Skin epidermis (tissue), 12 donors: ENCODE results near the gene PSMG2.

Experiments
- H3K27ac ChIP-seq, 21 experiments: fragments of 200-600 bp; sonication (generic) in 11 of 21; one replicate each; pipeline ENCODE4 v1.5.0; 2020; ENCODE audit warnings: mild to moderate bottlenecking in 3 of 21, inconsistent platforms in 2 of 21, moderate library complexity in 2 of 21
- H3K4me3 ChIP-seq, 7 experiments: fragments of 200-600 bp; sonication (generic) in 2 of 7; one replicate each; pipeline ENCODE4 v1.5.0; 2020; ENCODE audit warnings: inconsistent platforms in 2 of 7, mild to moderate bottlenecking in 2 of 7, moderate library complexity in 1 of 7

Gene PSMG2, protein sequence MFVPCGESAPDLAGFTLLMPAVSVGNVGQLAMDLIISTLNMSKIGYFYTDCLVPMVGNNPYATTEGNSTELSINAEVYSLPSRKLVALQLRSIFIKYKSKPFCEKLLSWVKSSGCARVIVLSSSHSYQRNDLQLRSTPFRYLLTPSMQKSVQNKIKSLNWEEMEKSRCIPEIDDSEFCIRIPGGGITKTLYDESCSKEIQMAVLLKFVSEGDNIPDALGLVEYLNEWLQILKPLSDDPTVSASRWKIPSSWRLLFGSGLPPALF

DNA sequence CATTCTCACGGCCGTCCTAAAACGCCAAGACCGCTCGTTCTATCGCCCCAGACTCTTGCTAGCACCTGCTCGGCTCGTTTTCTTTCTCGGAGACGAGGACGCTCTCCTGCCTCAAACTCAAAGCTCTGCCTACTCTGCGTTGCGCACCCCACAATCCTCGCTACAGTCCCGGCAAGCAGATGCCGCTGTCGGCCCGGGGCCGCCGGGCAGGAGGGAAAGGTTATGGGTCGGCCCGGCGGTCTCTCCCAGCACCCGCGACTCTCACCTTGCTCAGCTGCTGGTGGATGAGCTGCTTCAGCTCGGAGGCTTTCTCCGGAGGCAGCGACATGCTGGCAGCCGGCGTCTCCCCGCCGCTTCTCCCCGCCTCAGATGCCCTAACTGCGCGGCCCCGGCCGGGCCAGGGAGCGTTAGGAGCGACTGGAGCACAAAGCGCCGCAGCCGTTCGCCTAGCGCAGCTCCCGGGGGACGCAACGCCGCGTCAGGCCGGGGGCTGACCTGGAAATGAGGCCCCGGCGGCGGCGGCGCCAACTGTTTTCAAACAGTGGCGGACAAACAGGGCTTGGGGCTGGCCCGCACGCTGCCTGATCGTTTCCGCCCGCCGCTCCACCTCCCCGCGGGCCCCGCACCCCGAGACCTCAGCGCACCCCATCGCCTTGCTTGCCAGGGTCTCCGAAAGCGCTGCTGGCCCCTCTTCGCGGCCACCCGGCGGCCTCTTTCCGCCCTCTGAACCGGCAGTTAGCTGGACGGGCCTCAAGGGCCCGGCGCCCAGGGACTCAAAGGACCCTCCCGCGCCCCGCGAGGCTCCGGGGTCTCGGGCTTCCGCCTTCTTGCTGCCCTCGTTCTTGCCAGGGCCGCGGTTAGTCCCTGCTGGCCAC lies at the start of gene PSMG2, which contains the start of gene CEP76:
Gene PSMG2, plus strand, starts transcription at position 822 of the 875 bp plus-strand sequence. CDS start 66 bp downstream, outside the sequence.
Gene CEP76, minus strand, starts transcription at position 503 of the 875 bp plus-strand sequence. Its CDS starts 175 bp downstream, at position 328.
- peak within 1 kb of the TSS; percentile 92 to 100 (median 100) for H3K27ac ChIP-seq

DNA sequence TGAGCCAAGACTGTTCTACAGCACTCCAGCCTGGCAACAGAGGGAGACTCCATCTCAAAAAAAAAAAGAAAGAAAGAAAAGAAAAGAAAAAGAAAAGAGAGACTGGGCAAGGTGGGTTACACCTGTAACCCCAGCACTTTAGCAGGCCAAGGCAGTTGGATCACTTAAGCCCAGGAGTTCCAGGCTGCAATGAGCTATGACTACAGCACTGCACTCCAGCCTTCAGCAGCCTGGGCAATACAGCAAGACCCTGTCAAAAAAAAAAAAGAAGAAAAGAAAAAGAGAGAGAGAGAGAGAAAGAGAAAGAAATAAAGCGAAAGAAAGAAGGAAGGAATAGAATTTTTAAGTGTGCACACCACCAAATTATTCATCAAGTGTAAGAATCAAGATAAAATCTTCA lies 47.9 kb upstream of the PSMG2 start:
- no peak overlapping the region for H3K4me3 ChIP-seq
- H3K27ac ChIP-seq, result no peak overlapping the region

More for the DNA sequence above, at the start of gene PSMG2, which contains the start of gene CEP76:
- peak within 1 kb of the TSS; percentile 62 to 97 (median 77) for H3K4me3 ChIP-seq

DNA sequence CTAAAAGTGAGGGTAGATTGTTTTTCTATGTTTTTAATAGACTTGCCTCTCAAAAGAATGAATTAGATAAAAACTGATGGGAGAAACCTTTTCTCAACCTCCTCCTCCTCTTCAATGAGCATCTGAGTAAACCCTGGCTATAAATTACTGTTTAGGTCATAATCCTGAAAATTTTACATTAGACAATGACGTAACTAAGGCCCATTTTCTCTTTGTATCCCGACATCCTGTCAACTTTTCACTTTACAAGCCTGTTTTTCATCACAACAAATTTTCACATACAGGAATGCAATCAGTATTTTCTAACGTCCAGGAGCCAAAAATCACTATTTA lies 46.3 kb upstream of the PSMG2 start:
- peak overlapping the region in 19 of 21 experiments; percentile 58 to 97 (median 87) for H3K27ac ChIP-seq
- H3K4me3 ChIP-seq, result peak overlapping the region; percentile 59 to 82 (median 77)

DNA sequence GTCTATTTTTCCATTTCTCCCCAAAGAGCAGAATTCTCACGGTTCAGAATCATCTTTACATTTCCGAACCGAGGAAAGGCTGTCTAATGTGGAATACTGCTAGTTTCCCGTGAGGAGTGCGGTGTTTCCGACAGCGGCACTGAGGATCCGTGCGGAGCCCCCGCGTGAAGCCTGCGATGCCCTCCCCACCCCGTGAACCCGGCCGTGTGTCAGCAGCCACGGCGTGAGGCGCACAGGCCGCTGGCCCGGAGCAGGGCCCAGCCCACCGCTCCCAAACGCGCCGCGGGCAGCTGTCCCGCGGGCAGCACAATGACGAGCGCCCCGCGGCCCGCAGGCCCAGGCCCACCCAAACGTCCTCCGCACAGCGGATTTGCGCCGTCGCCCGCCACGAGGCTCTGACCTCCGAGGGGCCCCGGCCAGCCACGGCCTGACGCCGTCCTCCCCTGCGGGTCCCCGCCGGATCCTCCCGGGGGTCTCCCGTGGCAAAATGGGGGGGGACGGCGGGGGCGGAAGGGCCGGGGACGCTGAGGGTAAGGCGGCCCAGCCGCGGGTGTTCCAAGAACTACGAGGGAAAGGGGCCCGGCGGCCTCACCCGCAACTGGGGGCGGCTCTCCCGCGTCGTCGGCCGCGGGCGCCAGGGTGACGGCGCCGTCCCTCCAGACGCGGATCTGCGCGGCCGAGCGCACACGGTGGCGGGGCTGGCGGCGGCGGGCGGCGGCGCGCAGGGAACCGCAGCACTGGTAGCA lies 45.7 kb upstream of the PSMG2 start:
- Histone ChIP-seq H3K27ac (peak overlapping the region; percentile 58 to 97 (median 86)), H3K4me3 (peak overlapping the region; percentile 59 to 82 (median 77))

DNA sequence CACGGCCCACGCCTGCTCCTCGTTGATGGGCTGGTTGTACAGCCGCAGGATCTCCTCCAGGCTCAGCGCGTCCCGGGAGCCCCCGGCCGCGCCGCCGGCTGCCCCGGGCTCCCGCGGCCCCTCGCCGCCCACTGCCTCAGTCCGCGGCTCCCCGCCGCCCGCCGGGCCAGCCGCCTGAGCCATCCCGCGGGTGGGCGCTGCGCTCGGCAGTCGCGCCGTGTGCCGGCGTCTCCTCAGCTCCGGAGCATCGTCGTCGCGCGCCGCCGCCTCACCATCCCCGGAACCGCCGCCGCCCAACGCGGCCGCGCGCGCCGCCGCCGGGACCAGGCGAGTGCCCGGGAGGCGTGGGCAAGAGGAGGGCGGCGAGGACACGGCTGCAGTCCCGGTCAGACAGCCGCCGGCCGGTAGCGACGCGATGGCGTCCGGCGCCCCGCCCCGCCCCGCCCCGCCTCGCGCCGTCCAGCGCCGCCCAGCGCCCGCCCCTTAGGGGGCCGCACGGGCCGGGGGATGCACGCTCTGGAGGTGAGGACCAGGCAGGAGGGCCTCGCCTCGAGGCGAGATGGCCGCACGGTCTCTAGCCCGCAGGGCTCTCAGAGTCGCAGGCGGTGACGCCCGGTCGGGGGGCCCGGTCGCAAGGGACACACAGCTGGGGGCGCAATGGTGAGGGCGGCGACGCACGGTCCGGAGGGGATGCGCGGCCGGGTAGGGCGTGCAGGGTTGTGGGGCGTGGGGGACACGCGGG lies 45.0 kb upstream of the PSMG2 start, which contains the start of gene SPIRE1:
Gene SPIRE1, minus strand, starts transcription at position 424 of the 742 bp plus-strand sequence. Its CDS starts 241 bp downstream, at position 183.
- Histone ChIP-seq H3K27ac (peak within 1 kb of the TSS; percentile 58 to 97 (median 86)), H3K4me3 (peak within 1 kb of the TSS; percentile 59 to 82 (median 77))

DNA sequence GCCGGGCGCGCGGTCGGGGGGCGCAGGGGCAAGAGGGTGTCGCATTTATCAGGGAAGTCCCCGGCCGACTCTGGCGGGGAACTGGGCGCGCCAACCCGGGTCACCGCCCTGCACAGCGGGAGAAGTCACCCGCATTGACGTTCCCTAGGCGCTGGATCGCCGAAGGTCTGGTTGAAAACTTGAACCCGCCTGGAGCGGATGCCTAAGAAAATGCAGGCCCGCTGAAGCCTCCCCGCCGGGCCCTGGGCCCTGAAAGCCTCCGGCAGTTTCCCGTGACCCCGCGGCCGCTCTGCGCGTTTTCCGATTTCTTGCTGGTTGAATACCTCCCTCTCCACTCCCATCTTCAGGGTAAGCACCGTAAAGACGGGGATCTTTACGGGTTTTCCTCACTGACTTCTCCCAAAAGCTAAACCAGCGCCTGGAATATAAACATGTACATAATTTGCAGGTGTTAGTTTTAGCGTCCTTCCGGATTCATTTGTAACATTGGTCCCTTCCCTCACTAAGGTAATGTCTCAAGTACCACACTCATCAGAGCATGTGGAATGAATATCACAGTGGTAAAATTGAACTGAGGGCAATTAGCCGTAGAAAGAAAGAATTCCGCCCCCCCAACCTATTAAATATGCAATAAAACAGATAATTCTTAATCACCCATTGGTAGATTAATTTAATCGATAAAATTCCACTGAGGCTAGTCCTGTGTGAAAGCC lies 44.3 kb upstream of the PSMG2 start:
- H3K27ac ChIP-seq, result peak overlapping the region in 20 of 21 experiments; percentile 13 to 97 (median 69)
- peak overlapping the region; percentile 59 to 82 (median 77) for H3K4me3 ChIP-seq

DNA sequence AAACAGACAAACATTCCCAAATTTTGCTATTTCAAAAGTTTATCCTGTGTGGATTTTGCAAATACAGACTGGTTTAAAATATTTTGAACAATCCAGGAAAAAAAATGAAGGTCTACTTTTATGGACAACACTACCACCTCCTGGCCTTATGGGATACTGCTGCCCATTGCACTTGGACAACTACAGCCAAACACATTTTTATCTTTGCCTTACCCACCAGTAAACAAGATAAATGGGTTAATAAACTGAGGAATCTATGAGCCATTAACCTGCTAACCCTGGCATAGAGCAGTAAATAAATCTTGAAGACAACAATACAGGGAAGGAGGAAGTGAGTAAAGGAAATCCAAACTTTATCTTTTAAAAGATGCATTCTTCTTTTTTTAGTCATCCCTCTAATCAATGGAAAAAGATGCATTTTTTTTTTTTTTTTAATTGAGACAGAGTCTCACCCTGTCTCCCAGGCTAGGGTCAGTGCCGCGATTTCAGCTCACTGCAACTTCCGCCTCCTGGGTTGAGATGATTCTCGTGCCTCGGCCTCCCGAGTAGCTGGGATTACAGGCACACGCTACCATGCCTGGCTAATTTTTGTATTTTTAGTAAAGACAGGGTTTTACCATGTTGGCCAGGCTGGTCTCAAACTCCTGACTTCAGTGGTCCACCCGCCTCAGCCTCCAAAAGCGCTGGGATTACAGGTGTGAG lies 42.8 kb upstream of the PSMG2 start:
- no peak overlapping the region for H3K4me3 ChIP-seq
- H3K27ac ChIP-seq, result no peak overlapping the region

DNA sequence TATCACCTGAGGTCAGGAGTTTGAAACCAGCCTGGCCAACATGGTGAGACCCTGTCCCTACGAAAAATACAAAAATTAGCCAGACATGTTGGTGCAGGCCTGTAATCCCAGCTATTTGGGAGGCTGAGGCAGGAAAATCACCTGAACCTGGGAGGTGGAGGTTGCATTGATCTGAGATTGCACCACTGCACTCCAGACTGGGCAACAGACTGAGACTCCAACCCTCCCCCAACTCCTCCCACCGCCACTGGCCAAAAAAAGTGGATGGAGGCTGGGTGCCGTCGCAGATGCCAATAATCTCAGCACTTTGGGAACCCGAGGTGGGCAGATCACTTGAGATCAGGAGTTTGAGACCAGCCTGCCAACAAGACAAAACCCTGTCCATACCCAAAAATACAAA lies 34.8 kb upstream of the PSMG2 start:
- H3K4me3 ChIP-seq, result no peak overlapping the region

DNA sequence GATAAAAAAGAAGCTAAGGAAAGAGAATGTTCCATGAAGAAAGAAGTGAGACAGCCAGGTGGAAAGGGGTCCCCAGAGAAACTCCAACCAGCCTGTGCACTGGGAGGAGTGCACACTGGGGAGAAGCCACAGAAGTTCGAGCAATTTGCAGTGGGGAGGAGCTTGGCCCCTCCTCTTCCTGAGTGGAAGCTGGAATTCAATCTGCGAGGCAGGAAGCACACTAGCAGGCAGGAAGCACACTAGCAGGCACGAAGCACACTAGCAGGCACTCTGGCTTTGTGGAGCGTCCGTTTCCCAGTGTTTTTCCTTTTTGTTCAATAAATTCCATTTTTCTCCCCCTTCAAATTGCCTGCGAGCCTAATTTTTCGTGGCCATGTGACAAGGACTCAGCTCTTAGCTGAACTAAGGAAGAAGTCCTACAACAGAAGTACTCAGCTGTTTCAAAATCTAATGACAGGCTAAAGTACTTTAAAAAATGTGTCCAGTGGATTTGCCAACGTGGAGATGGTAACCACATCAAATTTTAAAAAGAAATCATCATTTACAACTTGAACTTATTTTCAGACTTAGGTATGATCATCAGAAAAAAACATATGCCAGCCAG lies 23.6 kb upstream of the PSMG2 start:
- peak overlapping the region in 18 of 21 experiments; percentile 36 to 83 (median 69) for H3K27ac ChIP-seq

More for the DNA sequence above, 34.8 kb upstream of the PSMG2 start:
- H3K27ac ChIP-seq, result no peak overlapping the region

DNA sequence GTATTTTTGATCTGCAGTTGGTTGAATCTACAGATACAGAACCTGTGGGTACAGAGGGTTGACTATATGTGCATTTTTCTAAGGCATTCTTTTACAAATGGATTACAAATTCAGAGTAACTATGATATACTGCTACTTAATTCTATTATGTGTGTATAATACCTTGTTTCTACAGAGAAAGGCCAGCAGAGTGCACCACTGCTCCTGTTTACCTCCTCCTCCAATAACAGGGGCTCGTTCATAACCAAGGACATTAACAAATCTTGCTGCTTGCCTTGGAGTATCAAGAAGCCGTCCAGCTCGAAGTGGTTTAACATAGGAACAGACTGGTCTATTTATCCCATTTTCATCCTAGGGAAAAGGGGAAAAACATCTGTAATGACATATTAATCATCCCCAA lies 16.7 kb upstream of the PSMG2 start:
- no peak overlapping the region for H3K4me3 ChIP-seq
- H3K27ac ChIP-seq, result no peak overlapping the region

More for the DNA sequence above, 23.6 kb upstream of the PSMG2 start:
- H3K4me3 ChIP-seq, result no peak overlapping the region

DNA sequence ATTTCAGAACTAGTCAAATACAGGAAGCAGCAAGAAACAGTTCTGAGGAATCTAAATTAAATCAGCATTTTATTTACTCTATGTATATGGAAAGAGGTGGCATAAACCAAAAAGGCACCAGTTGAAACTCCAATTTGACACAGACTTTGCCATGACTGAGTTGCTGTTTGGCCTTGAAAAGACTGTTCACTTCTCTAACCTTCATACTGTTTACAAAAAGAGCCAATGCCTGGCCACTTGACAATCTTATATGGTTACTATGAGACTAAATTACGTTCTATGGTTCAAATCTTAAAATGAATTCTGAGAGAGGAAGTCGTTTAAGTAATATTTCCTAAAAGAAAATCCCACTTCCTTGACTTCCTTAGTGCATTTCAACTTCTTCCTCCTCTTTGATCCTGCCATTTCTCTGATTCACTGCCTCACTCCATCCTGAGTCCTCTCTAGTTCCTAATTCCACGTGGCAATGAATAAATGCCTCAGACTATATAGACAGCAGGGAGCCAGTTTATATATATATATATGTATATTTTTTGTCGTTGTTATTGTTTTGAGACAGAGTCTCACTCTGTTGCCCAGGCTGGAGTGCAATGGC lies 13.5 kb upstream of the PSMG2 start:
- Histone ChIP-seq H3K4me3 (no peak overlapping the region), H3K27ac (no peak overlapping the region)

DNA sequence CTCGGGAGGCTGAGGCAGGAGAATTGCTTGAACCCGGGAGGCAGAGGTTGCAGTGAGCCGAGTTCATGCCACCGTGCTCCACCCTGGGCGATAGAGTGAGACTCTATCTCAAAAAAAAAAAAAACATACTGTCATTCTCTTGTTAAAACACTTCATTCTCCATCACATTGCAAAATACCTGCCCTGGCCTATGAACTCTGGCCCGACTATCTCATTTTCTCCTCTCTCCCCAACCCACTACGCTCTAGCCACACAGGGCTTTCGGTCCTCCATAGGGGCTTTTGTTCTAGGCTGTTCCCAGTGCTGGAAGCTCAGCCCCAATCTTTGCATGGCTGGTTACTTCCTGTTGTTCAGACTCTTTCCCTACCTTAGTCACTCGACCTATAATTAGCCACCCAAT lies 10.6 kb upstream of the PSMG2 start:
- Histone ChIP-seq H3K27ac (no peak overlapping the region), H3K4me3 (no peak overlapping the region)

DNA sequence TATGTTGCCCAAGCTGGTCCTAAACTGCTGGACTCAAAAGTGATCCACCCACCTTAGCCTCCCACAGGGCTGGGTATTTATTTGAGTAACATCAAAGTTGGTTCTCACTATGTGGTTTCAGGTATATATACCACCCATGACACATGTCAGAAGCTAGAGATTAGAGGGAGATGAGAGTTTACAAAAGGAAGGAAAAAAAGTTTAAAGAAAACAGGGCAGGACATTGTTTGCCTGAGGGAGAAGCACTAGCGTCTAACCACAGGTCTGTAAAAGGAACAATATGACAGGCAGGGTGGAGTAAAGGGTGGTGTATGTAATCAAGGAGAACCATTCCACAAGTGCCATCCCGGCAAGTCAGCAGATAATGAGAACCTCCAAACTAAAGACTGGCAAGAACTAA lies 8.8 kb upstream of the PSMG2 start:
- H3K27ac ChIP-seq, result peak overlapping the region in 3 of 21 experiments; percentile 5 to 44 (median 41)
- no peak overlapping the region for H3K4me3 ChIP-seq

DNA sequence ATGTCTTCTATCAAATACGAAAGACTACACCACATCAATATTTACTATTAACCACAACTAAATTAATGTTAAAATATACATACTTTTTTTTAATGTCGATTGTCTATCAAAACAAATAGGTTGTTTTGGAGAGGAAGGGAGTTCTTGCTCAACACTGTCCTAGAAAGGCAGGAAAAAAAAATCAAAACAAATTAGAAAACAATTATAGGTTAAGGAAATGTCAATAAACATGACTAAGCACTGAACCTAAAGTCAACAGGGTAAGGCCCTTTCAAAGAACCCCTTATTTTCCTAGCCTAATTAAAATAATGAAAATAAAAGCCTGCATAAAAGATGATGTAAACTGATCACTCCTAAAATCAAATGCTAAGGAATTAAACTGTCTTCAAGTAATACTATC lies 3.1 kb upstream of the PSMG2 start:
- Histone ChIP-seq H3K27ac (no peak overlapping the region), H3K4me3 (no peak overlapping the region)

DNA sequence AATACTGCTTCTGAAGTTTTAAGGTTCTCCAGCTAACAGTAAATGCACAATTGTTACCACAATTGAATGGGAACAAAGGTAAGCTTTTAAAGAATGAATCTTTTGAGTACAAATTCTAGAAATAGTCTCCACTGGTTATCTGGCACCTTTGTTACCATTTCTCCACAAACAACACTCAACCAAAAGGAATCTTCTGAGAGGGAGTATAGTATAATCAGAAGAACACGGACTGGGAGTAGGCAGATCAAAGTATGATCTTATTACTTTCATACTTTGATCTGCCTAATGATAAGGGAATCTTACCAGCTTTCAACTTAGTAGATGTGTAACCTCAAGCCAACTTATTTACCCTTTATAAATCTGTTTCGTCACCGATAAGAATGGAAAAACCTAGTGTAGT lies 1.7 kb upstream of the PSMG2 start:
- Histone ChIP-seq H3K4me3 (peak overlapping the region in 3 of 7 experiments; percentile 63 to 80 (median 64)), H3K27ac (peak overlapping the region in 4 of 21 experiments; percentile 100)

DNA sequence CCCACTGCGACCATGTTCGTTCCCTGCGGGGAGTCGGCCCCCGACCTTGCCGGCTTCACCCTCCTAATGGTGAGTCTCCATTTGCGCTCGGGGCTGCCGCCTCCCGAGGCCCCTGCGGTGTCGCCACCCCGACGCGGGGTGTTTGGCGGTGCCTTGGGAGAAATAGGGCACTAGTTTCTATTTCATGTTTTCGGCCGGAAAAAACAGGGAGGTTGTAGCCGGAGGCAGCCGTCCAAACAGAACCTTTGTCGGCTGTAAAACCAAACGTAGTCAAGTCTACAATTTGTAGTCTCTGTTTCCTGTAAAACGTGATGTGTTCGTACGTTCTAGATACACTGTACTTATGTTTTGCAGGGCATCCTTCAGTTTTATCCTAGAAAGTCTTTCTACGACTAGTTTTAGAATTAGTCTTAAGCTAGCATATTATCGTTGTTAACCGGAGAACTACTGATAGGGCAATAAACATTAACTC lies 290 bp downstream of the PSMG2 start:
- Histone ChIP-seq H3K27ac (peak overlapping the region; percentile 92 to 100 (median 100)), H3K4me3 (peak overlapping the region; percentile 62 to 97 (median 77))

DNA sequence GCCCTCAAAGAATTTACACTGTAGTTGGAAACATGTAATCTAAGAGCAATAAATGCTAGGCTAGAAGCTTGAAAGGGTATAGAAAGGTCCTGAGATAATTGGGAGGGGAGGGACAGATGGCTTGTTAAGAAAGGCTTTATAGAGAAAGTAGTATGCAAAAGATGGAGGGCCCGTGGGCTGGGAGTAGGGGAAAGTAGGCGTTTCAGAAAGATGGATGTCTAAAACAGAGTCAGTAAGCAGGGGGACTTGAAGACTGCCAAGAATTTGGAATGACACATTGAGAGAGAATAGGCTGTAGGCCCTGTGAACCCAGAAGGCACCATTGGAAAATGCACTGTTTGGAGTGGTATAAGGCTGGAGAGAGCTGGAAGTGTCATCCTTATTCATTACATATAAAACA lies 822 bp downstream of the PSMG2 start:
- Histone ChIP-seq H3K27ac (peak overlapping the region in 19 of 21 experiments; percentile 94 to 100 (median 100)), H3K4me3 (peak overlapping the region; percentile 62 to 97 (median 77))
